Osteoblast (primary cell): Measurements from ENCODE around the gene DNMT1. TPM values are rescaled to one million over a fixed set of nuclear protein-coding genes. Genes with fewer than 3 reads are reported as not detected.
"Not testable (repeated sequence)": the region's sequence is repeated elsewhere in the genome, so short reads cannot be mapped to it uniquely, and the experiment has no call there.

ENCODE experiments used
- DNase-seq: peaks from one replicate; pipeline ENCODE4 v3.0.0; 2011; ENCODE audit warnings: low spot score, mixed read lengths; ENCODE audit not compliant: insufficient read length; ENCODE audit errors: missing footprints
- H2AFZ ChIP-seq: 2 replicates; pipeline ENCODE4 v1.6.0; 2011; ENCODE audit warnings: mild to moderate bottlenecking, low read length
- H3K27ac ChIP-seq: 2 replicates; pipeline ENCODE4 v1.5.1; 2011; ENCODE audit warnings: mild to moderate bottlenecking, low read depth, low read length, moderate library complexity
- H3K27me3 ChIP-seq: 2 replicates; pipeline ENCODE4 v1.6.0; 2012; ENCODE audit warnings: mild to moderate bottlenecking, control low read depth, inconsistent platforms, low read length, moderate library complexity; ENCODE audit not compliant: insufficient read depth
- H3K36me3 ChIP-seq: 2 replicates; pipeline ENCODE4 v1.5.1; 2011; ENCODE audit warnings: mild to moderate bottlenecking, low read length, control low read depth, moderate library complexity; ENCODE audit not compliant: insufficient read depth
- H3K4me1 ChIP-seq: 2 replicates; pipeline ENCODE4 v1.5.1; 2011; ENCODE audit warnings: mild to moderate bottlenecking, low read length, control low read depth, moderate library complexity; ENCODE audit not compliant: insufficient read depth
- H3K4me2 ChIP-seq: 2 replicates; pipeline ENCODE4 v1.6.0; 2011; ENCODE audit warnings: mild to moderate bottlenecking, low read length; ENCODE audit not compliant: insufficient read depth
- H3K4me3 ChIP-seq: fragments of 200-600 bp; sonication (generic); 3 replicates; pipeline ENCODE4 v1.5.1; 2012; ENCODE audit warnings: mild to moderate bottlenecking, low read length, inconsistent platforms; ENCODE audit not compliant: insufficient read depth
- H3K79me2 ChIP-seq: 2 replicates; pipeline ENCODE4 v1.6.0; 2012; ENCODE audit warnings: mild to moderate bottlenecking, low read length, control low read depth, inconsistent platforms; ENCODE audit not compliant: insufficient read depth
- H3K9me3 ChIP-seq: 2 replicates; pipeline ENCODE4 v1.5.1; 2011; ENCODE audit warnings: low read depth, low read length, control low read depth
- H4K20me1 ChIP-seq: 2 replicates; pipeline ENCODE4 v1.6.0; 2012; ENCODE audit warnings: mild to moderate bottlenecking, low read length, control low read depth; ENCODE audit not compliant: insufficient read depth
- total RNA-seq: library from RNA; depleted of rRNA; stranded (reverse); fragments of >200 nt; gene quantifications from 2 replicates; pipeline ENCODE4 v1.2.3, GENCODE V29; 2012
- TF ChIP-seq, protein P1 (sequence below): IDR thresholded peaks from 2 replicates; pipeline ENCODE4 v1.5.1; 2011; ENCODE audit warnings: mild to moderate bottlenecking, low read depth, low read length, moderate library complexity; ENCODE audit errors: extremely low read depth

Gene DNMT1
- total RNA-seq, 1 donor = 33.7 TPM

DNA sequence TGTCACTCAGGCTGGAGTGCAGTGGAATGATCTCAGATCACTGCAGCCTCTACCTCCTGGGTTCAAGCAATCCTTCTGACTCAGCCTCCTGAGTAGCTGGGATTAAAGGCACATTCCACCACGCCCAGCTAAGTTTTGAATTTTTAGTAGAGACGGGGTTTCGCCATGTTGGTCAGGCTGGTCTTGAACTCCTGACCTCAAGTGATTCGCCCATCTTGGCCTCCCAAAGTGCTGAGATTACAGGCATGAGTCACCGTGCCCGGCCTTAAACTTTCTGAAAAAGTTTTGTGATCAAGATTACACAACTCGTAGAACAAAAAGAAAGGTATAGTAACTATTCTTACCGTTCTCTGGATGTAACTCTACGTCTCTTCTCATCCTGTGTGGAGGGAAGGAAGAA is 21.2 kb downstream of the DNMT1 start:
- Histone ChIP-seq H3K27me3 (no peaks in the 10 kb centered on the region), H3K79me2 (peaks cover 6% of the 10 kb centered on the region), H3K36me3 (peaks cover 41% of the 10 kb centered on the region), H3K9me3 (no peaks in the 10 kb centered on the region), H4K20me1 (no peaks in the 10 kb centered on the region), H3K27ac (peak overlapping the region; percentile 51), H3K4me3 (no peak overlapping the region), H3K4me1 (no peaks in the 10 kb centered on the region), H3K4me2 (no peak overlapping the region), H2AFZ (no peak overlapping the region)
- TF ChIP-seq, protein P1, sequence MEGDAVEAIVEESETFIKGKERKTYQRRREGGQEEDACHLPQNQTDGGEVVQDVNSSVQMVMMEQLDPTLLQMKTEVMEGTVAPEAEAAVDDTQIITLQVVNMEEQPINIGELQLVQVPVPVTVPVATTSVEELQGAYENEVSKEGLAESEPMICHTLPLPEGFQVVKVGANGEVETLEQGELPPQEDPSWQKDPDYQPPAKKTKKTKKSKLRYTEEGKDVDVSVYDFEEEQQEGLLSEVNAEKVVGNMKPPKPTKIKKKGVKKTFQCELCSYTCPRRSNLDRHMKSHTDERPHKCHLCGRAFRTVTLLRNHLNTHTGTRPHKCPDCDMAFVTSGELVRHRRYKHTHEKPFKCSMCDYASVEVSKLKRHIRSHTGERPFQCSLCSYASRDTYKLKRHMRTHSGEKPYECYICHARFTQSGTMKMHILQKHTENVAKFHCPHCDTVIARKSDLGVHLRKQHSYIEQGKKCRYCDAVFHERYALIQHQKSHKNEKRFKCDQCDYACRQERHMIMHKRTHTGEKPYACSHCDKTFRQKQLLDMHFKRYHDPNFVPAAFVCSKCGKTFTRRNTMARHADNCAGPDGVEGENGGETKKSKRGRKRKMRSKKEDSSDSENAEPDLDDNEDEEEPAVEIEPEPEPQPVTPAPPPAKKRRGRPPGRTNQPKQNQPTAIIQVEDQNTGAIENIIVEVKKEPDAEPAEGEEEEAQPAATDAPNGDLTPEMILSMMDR = no peak
- DNase-seq = no peak

DNA sequence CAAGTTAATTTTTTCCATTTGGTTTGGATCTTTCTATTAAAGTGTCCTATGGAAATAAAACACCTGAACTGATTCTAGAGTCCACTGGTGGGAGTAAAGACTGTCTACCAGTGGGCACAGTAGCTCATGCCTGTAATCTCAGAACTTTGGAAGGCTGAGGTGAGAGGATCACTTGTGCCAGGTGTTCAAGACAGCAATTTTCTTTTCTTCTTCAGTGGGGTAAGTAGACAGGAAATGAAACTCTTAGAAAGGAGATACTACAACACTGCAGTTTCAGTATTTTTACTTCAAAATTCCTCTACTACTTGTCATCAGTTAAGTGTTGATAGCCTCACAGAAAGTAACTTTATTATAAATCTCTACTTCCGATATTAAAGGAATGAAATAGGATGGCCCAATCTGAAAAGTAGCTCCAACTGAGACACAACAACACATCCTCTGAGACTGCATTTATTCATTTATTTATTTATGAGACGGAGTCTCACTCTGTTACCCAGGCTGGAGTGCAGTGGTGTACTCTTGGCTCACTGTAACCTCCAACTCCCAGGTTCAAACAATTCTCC is 26.3 kb downstream of the DNMT1 start:
- TF ChIP-seq, protein P1 = no peak
- Histone ChIP-seq H3K9me3 (no peaks in the 10 kb centered on the region), H3K4me3 (no peak overlapping the region), H2AFZ (no peak overlapping the region), H3K36me3 (peaks cover 65% of the 10 kb centered on the region), H3K4me1 (no peaks in the 10 kb centered on the region), H4K20me1 (peaks cover 2% of the 10 kb centered on the region), H3K79me2 (peaks cover 5% of the 10 kb centered on the region), H3K4me2 (no peak overlapping the region), H3K27ac (no peak overlapping the region), H3K27me3 (no peaks in the 10 kb centered on the region)
- peak; percentile 63 for DNase-seq

DNA sequence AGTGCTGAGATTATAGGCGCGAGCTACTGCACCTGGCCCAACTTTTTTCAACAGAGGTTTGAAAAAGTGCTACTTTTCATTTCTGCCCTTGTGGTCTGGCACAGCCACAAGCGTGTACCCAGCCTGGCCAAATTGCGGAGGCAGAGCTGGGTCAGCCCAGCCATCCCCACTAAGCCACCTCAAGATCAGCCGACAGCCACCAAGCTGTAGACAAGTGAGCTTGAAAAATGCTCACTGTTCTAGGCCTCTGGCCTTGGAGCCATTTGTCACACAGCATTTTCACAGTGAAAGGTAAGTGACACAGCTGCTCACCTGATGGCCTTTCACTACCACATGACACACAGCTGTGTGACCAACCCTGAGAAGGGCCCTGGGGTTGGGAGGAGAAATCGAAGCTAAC is 27.3 kb downstream of the DNMT1 start:
- peaks cover 2% of the 10 kb centered on the region for H4K20me1 ChIP-seq
- no peak for DNase-seq
- no peak overlapping the region for H3K4me3 ChIP-seq
- H3K4me2 ChIP-seq = no peak overlapping the region
- TF ChIP-seq, protein P1 = no peak
- no peak overlapping the region for H3K27ac ChIP-seq
- H3K27me3 ChIP-seq = no peaks in the 10 kb centered on the region
- H3K36me3 ChIP-seq = peaks cover 67% of the 10 kb centered on the region
- H2AFZ ChIP-seq = no peak overlapping the region
- no peaks in the 10 kb centered on the region for H3K9me3 ChIP-seq
- H3K79me2 ChIP-seq = peaks cover 5% of the 10 kb centered on the region
- no peaks in the 10 kb centered on the region for H3K4me1 ChIP-seq

DNA sequence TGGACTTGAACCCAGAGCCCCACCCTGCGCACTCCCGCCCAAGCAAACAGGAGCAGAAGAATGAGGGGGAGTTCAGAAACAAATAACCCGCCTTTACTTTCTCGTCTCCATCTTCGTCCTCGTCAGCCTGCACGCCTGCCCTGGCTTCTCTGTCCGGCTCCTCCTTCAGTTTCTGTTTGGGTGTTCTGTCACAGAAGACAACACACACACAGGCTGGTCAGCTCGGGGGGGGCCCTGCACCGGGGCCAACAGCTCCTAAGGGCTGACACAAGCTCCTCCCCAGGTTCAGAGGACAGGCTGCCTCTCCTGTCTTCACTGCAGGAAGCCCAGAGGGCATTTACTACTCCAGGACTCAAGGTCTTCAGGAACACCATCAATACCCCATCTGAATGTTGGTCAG is 28.3 kb downstream of the DNMT1 start:
- not testable (repeated sequence) for H3K4me1 ChIP-seq, H3K9me3 ChIP-seq, H3K4me2 ChIP-seq, H4K20me1 ChIP-seq, H3K27me3 ChIP-seq, DNase-seq, H3K79me2 ChIP-seq, H3K4me3 ChIP-seq, H3K27ac ChIP-seq, H2AFZ ChIP-seq
- H3K36me3 ChIP-seq = peaks cover 65% of the 10 kb centered on the region
